Measurements from ENCODE around the gene PER1. TPM values are rescaled to one million over a fixed set of nuclear protein-coding genes. Genes with fewer than 3 reads are reported as not detected.

PER1 gene
- total and polyA plus RNA-seq, 9 of the 15 experiments (the other 6 are each of a cell fraction or from before 2014, with no cell fraction given), result 0.13 to 26.0 (median 3.4) TPM

DNA sequence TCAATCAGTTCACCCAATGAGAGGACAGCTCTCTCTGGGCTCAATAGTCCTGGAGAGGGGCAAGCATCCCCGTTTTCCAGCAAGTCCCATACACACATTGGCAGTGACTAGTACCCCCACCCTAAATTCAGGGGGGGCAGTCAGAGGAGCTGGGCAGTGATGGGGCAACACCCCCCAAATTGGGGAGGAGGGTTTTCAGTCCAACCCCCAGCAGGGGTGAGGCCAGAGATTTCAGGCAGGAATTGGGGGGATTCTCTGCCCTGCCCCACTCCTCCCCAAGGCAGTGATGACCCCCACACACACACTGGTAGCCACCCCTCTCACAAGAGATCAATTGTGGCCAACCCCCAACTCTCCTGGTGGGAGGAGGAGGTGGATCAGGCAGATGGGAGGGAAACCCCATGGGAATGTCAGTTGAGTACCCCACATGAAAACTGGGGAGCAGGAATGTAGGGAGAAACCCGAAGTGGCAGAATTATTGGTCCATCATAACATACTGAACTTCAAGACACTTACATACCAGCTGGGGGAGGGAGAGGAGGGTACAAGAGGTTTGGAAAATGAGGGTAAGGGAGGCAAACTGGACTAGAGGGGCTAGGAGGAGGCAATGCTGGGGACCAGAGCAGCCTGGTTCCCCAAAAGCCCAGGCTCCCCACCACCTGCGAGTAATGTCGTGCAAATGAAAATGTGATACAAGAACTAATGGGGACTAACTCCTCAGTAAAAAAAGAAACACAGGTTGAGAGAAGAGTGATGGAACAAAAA lies 7.4 kb upstream of the PER1 start (continued):
- TF ChIP-seq, protein P1, sequence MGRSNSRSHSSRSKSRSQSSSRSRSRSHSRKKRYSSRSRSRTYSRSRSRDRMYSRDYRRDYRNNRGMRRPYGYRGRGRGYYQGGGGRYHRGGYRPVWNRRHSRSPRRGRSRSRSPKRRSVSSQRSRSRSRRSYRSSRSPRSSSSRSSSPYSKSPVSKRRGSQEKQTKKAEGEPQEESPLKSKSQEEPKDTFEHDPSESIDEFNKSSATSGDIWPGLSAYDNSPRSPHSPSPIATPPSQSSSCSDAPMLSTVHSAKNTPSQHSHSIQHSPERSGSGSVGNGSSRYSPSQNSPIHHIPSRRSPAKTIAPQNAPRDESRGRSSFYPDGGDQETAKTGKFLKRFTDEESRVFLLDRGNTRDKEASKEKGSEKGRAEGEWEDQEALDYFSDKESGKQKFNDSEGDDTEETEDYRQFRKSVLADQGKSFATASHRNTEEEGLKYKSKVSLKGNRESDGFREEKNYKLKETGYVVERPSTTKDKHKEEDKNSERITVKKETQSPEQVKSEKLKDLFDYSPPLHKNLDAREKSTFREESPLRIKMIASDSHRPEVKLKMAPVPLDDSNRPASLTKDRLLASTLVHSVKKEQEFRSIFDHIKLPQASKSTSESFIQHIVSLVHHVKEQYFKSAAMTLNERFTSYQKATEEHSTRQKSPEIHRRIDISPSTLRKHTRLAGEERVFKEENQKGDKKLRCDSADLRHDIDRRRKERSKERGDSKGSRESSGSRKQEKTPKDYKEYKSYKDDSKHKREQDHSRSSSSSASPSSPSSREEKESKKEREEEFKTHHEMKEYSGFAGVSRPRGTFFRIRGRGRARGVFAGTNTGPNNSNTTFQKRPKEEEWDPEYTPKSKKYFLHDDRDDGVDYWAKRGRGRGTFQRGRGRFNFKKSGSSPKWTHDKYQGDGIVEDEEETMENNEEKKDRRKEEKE (IDR thresholded peaks at IDR 0.05; ENCODE audit: borderline replicate concordance in 1 of 2, control insufficient read depth in 1 of 2, low read depth in 2 of 2, low read length in 1 of 2), result no peak
- no peak for TF ChIP-seq JUN (IDR thresholded peaks at IDR 0.05; ENCODE audit: borderline replicate concordance, low read depth, low read length)
- no peak for TF ChIP-seq JUN (CRISPR knock-in tag; IDR thresholded peaks at IDR 0.05; ENCODE audit: borderline replicate concordance)
- TF ChIP-seq ETV6 (IDR thresholded peaks at IDR 0.05; ENCODE audit: borderline replicate concordance in 1 of 2, low read depth in 2 of 2, low read length in 1 of 2), result no peak
- no peak for TF ChIP-seq ETV6 (CRISPR knock-in tag; IDR thresholded peaks at IDR 0.05; ENCODE audit: borderline replicate concordance)
- TF ChIP-seq ARNT (IDR thresholded peaks at IDR 0.05), result no peak
- TF ChIP-seq KLF10 (CRISPR knock-in tag; IDR thresholded peaks at IDR 0.05), result no peak
- TF ChIP-seq, protein P2, sequence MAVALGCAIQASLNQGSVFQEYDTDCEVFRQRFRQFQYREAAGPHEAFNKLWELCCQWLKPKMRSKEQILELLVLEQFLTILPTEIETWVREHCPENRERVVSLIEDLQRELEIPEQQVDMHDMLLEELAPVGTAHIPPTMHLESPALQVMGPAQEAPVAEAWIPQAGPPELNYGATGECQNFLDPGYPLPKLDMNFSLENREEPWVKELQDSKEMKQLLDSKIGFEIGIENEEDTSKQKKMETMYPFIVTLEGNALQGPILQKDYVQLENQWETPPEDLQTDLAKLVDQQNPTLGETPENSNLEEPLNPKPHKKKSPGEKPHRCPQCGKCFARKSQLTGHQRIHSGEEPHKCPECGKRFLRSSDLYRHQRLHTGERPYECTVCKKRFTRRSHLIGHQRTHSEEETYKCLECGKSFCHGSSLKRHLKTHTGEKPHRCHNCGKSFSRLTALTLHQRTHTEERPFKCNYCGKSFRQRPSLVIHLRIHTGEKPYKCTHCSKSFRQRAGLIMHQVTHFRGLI (CRISPR knock-in tag; IDR thresholded peaks at IDR 0.05), result no peak
- TF ChIP-seq, protein P3, sequence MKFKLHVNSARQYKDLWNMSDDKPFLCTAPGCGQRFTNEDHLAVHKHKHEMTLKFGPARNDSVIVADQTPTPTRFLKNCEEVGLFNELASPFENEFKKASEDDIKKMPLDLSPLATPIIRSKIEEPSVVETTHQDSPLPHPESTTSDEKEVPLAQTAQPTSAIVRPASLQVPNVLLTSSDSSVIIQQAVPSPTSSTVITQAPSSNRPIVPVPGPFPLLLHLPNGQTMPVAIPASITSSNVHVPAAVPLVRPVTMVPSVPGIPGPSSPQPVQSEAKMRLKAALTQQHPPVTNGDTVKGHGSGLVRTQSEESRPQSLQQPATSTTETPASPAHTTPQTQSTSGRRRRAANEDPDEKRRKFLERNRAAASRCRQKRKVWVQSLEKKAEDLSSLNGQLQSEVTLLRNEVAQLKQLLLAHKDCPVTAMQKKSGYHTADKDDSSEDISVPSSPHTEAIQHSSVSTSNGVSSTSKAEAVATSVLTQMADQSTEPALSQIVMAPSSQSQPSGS (CRISPR knock-in tag; IDR thresholded peaks at IDR 0.05), result no peak
- no peak for TF ChIP-seq ZBTB7A (IDR thresholded peaks at IDR 0.05; ENCODE audit: borderline replicate concordance, control insufficient read depth, low read depth, low read length)
- TF ChIP-seq NCOA1 (IDR thresholded peaks at IDR 0.05; ENCODE audit: low read depth), result no peak
- TF ChIP-seq KDM4B (IDR thresholded peaks at IDR 0.05; ENCODE audit: borderline replicate concordance in 2 of 2, low read depth in 1 of 2), result no peak
- TF ChIP-seq HDAC2 (IDR thresholded peaks at IDR 0.05), result no peak
- TF ChIP-seq, protein P4, sequence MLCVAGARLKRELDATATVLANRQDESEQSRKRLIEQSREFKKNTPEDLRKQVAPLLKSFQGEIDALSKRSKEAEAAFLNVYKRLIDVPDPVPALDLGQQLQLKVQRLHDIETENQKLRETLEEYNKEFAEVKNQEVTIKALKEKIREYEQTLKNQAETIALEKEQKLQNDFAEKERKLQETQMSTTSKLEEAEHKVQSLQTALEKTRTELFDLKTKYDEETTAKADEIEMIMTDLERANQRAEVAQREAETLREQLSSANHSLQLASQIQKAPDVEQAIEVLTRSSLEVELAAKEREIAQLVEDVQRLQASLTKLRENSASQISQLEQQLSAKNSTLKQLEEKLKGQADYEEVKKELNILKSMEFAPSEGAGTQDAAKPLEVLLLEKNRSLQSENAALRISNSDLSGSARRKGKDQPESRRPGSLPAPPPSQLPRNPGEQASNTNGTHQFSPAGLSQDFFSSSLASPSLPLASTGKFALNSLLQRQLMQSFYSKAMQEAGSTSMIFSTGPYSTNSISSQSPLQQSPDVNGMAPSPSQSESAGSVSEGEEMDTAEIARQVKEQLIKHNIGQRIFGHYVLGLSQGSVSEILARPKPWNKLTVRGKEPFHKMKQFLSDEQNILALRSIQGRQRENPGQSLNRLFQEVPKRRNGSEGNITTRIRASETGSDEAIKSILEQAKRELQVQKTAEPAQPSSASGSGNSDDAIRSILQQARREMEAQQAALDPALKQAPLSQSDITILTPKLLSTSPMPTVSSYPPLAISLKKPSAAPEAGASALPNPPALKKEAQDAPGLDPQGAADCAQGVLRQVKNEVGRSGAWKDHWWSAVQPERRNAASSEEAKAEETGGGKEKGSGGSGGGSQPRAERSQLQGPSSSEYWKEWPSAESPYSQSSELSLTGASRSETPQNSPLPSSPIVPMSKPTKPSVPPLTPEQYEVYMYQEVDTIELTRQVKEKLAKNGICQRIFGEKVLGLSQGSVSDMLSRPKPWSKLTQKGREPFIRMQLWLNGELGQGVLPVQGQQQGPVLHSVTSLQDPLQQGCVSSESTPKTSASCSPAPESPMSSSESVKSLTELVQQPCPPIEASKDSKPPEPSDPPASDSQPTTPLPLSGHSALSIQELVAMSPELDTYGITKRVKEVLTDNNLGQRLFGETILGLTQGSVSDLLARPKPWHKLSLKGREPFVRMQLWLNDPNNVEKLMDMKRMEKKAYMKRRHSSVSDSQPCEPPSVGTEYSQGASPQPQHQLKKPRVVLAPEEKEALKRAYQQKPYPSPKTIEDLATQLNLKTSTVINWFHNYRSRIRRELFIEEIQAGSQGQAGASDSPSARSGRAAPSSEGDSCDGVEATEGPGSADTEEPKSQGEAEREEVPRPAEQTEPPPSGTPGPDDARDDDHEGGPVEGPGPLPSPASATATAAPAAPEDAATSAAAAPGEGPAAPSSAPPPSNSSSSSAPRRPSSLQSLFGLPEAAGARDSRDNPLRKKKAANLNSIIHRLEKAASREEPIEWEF (CRISPR knock-in tag; IDR thresholded peaks at IDR 0.05), result no peak
- no peak for TF ChIP-seq MYNN (IDR thresholded peaks at IDR 0.05)
- TF ChIP-seq MYNN (CRISPR knock-in tag; IDR thresholded peaks at IDR 0.05), result no peak

Measured in K562 (cell line).